ENCODE data around the gene DLX1. TPM values are rescaled to one million over a fixed set of nuclear protein-coding genes. Genes with fewer than 3 reads are reported as not detected.

DLX1 gene
- total and polyA plus RNA-seq, 9 of the 15 experiments (the other 6 are each of a cell fraction or from before 2014, with no cell fraction given), result 1.9 to 26.2 (median 9.6) TPM

- TF ChIP-seq AFF1 (IDR thresholded peaks at IDR 0.05; ENCODE audit: low read depth in 1 of 2, partially characterized antibody in 2 of 2) (no peak), RBM14 (IDR thresholded peaks at IDR 0.05; ENCODE audit: borderline replicate concordance, insufficient read depth, low read depth, low read length) (0 out of 2 replicates have a peak, but pooled peaks have one; percentile 10), ZNF592 (IDR thresholded peaks at IDR 0.05) (no peak), MITF (IDR thresholded peaks at IDR 0.05) (peak; percentile 59; the same call in 1 of the 2 replicates), EGR1 (conservative IDR thresholded peaks at IDR 0.05) (peak; percentile 92), FOS (IDR thresholded peaks at IDR 0.05; ENCODE audit: extremely low read depth, insufficient read length) (peak; percentile 75), ZFP36 (IDR thresholded peaks at IDR 0.05; ENCODE audit: low read depth, low read length, partially characterized antibody) (peak; percentile 15), BCOR (IDR thresholded peaks at IDR 0.05) (0 out of 2 replicates have a peak, but pooled peaks have one; percentile 28), PREB (CRISPR knock-in tag; IDR thresholded peaks at IDR 0.05) (peak; percentile 85; the same call in 1 of the 2 replicates), KLF6 (CRISPR knock-in tag; IDR thresholded peaks at IDR 0.05; ENCODE audit: borderline replicate concordance) (no peak), IRF2 (CRISPR knock-in tag; IDR thresholded peaks at IDR 0.05) (no peak), BRF1 (IDR thresholded peaks at IDR 0.05; ENCODE audit: borderline replicate concordance, extremely low read depth, insufficient read length) (no peak), ZNF274 (IDR thresholded peaks at IDR 0.05; ENCODE audit: borderline replicate concordance, low read depth, low read length) (no peak), SRF (CRISPR knock-in tag; IDR thresholded peaks at IDR 0.05) (peak in 1 of 2 experiments; percentile 56; a peak in 1 of 4 replicates)
Observed at GRCh38 chr2:172102391-172103359, 17.4 kb downstream of the DLX1 start, which contains the start of gene DLX2 (continued).

Measured in K562 (cell line).